H4 (cell line): ENCODE data around the gene PDCD2. TPM values are rescaled to one million over a fixed set of nuclear protein-coding genes. Genes with fewer than 3 reads are reported as not detected.
"Not testable (repeated sequence)": the region's sequence is repeated elsewhere in the genome, so short reads cannot be mapped to it uniquely, and the experiment has no call there.

Experiments
- DNase-seq: peaks from one replicate; pipeline ENCODE4 v3.0.0-alpha.2; 2015; ENCODE audit warnings: low spot score
- total RNA-seq: library from RNA; depleted of rRNA; stranded (reverse); fragments of >200 nt; shearing (Covaris generic); gene quantifications from 2 replicates; pipeline ENCODE4 v1.2.3, GENCODE V29; 2014; rRNA removed

PDCD2 gene
- 56.3 and 68.0 TPM in 2 replicates for total RNA-seq

DNA sequence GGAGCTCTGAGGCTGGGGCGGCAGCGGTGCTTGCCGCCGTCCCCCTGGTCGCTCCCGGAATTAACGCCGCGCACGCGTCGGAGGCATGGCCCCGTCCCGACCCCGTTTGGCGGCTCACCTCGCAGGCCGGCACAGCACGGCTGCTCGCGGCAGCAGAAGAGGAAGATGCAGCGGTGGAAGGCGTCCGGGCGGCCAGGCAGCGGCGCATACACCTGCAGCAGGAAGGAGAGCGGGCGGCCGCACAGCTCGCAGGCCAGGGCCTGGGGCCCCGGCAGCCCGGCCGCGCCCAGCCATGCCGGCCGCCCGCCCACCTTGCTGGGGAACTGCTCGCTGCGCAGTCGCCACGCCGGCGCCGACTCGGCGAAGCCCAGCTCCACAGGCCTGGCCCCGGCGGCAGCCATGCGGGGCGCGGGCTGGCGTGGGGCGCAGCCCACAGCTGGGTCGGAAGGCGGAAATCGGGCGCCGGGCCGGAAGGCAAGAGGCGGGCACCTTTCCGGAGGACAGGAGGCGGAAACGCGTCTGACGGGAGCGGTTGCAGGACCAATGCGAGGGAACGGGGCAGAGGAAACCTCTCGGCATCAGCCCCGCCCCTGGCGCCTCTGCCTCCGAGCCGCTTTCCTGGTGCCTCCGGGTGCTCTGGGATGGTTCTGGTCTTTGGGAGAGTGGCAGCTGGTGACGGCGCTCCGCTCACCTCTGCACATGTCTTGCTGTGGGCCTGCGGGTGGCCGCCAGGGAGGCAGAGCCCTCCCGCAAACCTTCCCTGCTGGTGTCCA lies at the start of gene PDCD2:
TSS of gene PDCD2 (minus strand) at position 457 of the 773 bp plus-strand sequence. CDS start at position 401, 56 bp downstream.
- DNase-seq = peak; percentile 81

- DNase-seq = not testable (repeated sequence)
Observed at GRCh38 chr6:170616020-170616554, 31.6 kb upstream of the PDCD2 start.

- not testable (repeated sequence) for DNase-seq
Observed at GRCh38 chr6:170612256-170612804, 27.9 kb upstream of the PDCD2 start.

- DNase-seq = not testable (repeated sequence)
Observed at GRCh38 chr6:170609225-170609624, 24.8 kb upstream of the PDCD2 start.

GRCh38 chr6:170605574-170606259 lies 21.3 kb upstream of the PDCD2 start:
- DNase-seq = no peak

DNA sequence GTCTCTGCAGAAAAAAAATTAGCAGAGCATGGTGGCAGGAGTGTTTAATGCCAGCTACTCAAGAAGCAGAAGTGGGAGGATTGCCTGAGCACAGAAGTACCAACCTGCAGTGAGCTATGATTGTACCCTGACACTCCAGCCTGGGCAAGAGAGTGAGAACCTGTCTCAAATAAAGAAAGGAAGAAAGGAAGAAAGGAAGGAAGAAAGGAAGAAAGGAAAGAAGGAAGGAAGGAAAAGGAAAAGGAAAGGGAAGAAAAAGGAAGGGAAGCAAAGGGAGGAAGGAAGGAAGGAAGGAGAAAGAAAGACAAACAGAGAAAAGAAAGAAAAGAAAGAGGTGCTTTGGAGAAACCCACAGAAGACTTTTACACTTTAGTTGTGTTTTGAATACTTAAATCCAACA lies 12.8 kb upstream of the PDCD2 start:
- no peak for DNase-seq

DNA sequence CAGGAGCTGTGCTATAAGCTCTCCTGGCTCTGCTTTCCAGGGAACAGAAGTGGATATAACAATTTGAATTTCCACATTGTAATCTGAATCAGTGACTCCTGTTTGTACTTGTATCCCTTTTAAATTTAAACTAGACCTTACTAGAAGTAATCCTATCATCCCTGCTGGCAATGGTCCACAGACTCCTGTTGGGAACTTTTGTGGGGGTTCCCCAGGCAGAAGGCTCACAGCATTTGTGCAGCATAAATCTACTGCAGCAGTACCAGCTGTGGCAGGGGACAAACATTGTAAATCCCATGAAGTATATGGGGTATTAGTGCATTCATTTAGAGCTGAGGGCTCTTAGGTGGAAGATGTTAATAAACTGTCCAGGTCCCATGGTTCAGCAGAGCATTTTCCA lies 12.0 kb upstream of the PDCD2 start:
- DNase-seq = no peak

DNA sequence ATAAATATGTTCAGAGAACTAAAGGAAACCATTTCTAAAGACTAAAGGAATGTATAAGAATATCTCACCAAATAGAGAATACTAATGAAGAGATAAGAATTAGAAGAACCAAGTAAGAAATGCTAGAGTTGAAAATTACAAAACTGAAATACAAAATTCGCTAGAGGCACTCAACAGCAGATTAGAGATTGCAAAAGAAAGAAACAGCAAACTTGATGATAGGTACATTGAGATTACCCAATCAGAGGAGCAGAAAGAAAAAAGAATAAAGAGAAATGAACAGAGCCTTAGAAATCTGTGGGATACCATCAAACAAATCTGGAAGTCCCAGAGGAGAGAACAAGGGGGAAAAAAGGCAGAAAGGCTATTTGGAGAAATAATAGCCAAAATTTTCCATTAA lies 6.3 kb upstream of the PDCD2 start:
- DNase-seq = no peak

GRCh38 chr6:170584954-170585498 lies 589 bp upstream of the PDCD2 start:
- no peak for DNase-seq

DNA sequence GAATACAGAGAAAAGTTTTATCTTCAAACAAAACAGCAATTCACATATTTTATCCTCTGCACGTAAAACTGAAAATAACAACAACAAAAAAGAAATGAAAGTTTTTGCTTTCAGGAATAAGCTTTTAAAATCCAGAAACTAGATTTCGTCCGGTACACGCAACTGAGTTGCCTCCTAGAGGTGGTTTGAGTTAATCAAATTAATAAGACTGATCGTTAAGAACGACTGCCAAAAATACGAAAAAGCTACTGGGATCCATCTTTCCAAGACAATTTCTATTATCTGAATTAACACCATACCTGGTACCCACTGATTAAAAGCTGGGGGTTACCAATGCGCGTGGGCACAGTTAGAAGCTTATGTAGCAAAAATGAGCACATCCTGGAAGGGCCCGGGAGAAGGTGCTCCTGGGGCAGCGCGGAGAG lies 669 bp downstream of the PDCD2 start:
- DNase-seq = no peak

DNA sequence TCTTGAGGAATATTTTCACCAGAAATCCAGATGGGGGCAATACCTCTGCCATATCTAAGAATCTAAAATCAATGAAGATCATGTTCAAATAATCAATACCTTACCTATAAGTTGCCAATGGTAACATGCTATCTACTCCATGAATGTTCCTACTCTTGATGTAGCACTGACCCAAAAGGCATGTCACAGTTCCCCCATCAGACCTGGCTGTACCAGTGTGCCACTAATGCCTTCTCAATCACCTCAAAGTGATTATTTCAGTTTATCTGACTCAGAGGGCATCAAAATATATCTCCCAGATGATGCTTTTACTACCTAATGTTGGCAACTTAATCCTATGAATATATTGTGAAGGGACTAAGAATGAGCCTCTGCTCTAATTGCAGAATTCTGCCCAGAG lies 5.5 kb downstream of the PDCD2 start:
- no peak for DNase-seq

GRCh38 chr6:170575250-170575649 lies 9.2 kb downstream of the PDCD2 start:
- DNase-seq = no peak

GRCh38 chr6:170572704-170573466 lies 11.6 kb downstream of the PDCD2 start:
- no peak for DNase-seq

DNA sequence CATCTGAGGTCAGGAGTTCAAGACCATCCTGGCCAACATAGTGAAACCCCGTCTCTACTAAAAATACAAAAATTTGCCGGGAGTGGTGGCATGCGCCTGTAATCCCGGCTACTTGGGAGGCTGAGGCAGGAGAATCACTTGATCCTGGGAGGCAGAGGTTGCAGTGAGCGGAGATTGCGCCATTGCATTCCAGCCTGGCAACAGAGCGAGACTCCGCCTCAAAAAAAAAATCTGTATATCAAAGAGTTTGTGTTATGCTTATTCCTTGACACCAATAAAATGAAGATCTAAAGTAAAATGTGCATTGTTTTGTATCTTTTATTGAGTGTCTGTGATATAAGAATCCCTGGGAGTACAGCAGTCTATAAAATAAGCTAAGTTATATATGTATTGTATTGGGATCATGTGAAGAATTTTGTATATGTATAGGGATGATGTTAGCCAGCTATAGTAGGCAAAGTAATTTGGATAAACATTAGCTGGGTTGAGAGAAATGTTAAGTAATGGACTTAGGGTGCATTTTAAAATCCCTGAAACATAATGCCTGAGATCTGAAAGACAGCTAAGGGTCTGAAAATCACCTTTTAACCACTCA lies 19.4 kb downstream of the PDCD2 start:
- no peak for DNase-seq

- no peak for DNase-seq
Observed at GRCh38 chr6:170561555-170561954, 22.9 kb downstream of the PDCD2 start.

GRCh38 chr6:170555305-170555704 lies 29.1 kb downstream of the PDCD2 start:
- no peak for DNase-seq

GRCh38 chr6:170554796-170555137 lies 29.7 kb downstream of the PDCD2 start:
- DNase-seq = no peak

GRCh38 chr6:170554013-170554795 lies 30.2 kb downstream of the PDCD2 start, which contains the start of gene TBP:
Gene TBP, plus strand, starts transcription at chr6:170554369. Its CDS starts 2,661 bp downstream, at chr6:170557030.
- peak; percentile 97 for DNase-seq

- DNase-seq = peak; percentile 13
Observed at GRCh38 chr6:170553534-170554012, 30.9 kb downstream of the PDCD2 start.
